GM04504 (cell line): Measurements from ENCODE around the gene TM9SF4.
"Not testable (repeated sequence)": the region's sequence is repeated elsewhere in the genome, so short reads cannot be mapped to it uniquely, and the experiment has no call there.

ENCODE experiments used
- DNase-seq: peaks from one replicate; pipeline ENCODE4 v3.0.0-alpha.2; 2012; ENCODE audit warnings: low read depth

Gene TM9SF4

GRCh38 chr20:32089637-32090362, 19.7 kb upstream of the TM9SF4 start:
- DNase-seq = no peak

DNA sequence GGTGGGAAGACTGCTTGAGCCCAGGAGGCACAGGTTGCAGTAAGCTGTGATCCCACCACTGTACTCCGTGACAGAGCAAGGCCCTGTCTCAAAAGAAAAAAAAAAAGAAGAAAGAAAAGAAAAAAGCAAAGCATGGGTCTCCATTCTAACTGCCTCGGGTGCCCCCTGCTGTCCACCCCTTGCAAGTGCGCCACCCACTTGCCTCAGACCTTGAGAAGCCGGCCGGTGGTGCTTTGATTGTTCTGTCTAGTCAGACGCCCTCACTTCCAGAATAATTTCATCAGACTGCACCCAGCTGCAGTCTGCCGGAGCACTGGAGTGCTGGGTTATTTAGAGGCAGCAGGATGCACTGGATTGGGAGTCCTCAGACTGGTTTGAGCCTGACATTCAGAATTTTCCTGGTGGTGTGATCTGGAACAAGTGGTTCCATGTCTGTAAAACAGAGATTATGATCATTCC, 17.6 kb upstream of the TM9SF4 start:
- peak; percentile 47 for DNase-seq

DNA sequence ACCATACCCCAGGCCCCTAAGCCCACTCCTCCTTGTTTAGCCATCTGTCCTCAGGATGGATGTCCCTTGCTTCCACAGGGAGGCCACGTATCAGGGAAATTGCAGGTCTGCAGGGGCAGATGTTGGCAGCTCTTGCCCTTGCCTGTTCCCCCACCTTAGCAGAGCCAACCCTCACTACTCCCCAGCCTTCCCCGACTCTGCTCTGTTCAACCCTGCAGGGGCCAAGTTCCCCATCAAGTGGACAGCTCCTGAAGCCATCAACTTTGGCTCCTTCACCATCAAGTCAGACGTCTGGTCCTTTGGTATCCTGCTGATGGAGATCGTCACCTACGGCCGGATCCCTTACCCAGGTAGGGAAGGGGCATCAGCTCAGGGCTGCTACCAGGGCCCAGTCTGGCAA, 10.7 kb upstream of the TM9SF4 start:
- no peak for DNase-seq

DNA sequence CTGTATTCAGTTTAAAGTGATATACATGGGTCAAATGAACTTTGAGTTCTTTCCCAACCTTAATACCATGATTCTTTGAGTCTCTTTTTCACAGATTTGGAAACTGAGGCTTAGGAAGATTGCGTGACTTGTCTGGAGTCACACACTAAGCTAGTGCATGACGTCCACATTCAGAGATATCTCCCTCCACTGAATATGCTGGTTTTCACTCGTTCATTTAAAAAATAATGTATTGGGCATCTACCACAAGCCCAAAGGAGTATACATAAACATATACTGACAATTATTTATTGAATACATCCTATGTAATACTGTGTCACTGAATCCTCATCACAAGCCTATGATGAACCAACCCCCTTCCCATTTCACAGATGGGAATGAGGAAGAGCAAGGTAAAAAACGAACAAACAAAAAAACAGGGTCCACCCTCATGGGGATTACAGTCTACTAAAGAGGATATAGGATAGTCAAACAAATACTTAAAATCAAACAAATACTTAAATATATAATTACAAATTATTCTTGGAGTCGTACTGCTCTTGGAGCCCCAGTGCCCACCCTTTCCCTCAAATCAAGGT, 611 bp upstream of the TM9SF4 start:
- DNase-seq = no peak

GRCh38 chr20:32110173-32110704, 725 bp downstream of the TM9SF4 start:
- no peak for DNase-seq

DNA sequence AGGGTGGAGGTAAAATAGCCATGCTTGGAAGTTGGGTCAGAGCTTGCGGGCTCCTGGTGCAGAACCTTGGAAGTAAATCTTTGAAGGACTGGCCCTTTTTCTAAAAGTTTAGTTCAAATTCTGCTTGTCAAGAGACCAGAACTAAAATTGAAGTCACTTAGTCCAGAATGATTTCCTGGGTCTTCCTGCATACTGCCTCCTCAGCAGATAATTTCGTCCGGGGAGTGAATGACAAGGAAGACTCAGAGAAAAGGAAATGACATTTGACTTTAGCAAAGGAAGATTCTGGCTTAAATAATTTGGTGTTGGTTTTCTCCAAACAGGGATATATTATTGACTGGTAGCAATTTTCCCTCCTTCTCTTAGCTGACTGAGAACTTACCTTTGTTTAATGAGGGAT, 1.2 kb downstream of the TM9SF4 start:
- DNase-seq = no peak

GRCh38 chr20:32111156-32111686, 1.7 kb downstream of the TM9SF4 start:
- no peak for DNase-seq

- no peak for DNase-seq
These were observed 2.2 kb downstream of the TM9SF4 start for GRCh38 chr20:32111753-32112152.

- DNase-seq = no peak
These were observed 3.3 kb downstream of the TM9SF4 start for GRCh38 chr20:32112841-32113240.

DNA sequence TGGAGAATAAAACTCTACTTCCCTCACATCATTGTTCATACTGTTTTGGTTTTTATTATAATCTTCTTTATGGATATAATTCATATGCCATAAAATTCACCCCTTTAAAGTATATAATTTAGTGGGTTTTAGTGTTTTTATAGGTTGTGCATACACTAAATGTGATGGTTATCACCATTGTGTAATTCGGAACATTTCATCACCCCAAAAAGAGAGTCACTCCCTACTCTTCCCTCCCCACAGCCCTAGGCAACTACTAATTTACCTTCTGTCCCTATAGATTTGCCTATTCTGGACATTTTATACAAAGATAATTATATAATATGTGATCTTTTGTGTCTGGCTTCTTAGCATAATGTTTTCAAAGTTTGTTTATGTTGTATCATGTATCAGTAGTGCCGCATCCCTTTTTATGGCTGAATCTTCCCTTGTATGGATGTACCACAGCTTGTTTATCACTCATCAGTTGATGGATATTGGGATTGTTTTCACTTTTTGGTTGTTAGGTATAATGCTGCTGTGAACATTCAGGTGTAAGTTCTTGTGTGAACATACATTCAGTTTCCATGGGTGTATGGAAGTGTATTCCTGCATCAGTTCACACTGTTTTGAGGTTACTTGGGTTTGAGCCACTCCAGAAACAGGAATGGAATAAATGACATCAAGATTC, 4.2 kb downstream of the TM9SF4 start:
- DNase-seq = no peak

DNA sequence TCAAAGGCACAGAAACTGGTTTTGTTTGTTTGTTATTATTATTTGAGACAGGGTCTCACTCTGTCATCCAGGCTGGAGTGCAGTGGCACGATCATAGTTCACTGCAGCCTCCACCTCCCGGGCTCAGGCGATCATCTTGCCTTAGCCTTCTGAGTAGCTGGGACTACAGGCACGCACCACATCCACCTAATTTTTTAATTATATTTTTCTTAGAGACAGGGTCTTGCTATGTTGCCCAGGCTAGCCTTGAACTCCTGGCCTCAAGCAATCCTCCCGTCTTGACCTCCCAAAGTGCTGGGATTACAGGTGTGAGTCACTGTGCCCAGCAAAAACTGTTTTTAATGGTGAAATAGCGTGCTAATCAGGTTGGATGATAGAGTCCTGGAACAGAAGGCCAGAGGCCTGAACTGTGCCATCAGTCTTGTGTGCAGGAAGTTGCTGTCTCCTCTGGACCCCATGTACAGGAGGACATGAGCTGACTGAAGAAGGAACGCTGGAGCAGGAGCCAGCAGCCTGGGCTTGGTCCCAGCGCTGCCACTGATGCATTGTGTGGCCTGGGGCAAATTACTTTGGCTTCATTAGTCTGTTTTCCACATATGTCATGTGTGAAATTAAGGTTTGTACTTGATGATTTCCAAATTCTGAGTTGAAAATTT, 4.9 kb downstream of the TM9SF4 start:
- DNase-seq = peak; percentile 39

- no peak for DNase-seq
These were observed 5.8 kb downstream of the TM9SF4 start for GRCh38 chr20:32115211-32115767.

DNA sequence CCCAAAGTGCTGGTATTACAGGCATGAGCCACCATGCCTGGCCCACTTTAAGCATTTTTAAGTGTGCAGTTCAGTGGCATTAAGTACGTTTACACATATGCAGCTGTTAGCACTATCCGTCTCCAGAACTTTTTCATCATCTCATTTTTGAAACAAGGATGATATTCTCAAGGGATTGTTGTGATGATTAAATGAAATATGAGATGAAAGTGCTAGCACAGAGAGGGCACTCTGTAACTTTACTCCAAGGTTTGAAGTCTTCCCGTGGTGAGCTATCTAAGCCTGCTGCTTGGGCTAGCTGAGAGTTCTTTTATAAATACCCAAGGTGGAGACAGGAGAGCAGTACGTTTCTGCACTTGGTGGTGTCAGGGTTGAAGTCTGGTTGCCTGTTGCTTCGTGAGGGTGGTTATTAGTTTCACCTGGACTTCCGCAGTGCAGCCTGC, 6.6 kb downstream of the TM9SF4 start:
- no peak for DNase-seq

- DNase-seq = not testable (repeated sequence)
These were observed 7.3 kb downstream of the TM9SF4 start for GRCh38 chr20:32116796-32117195.

DNA sequence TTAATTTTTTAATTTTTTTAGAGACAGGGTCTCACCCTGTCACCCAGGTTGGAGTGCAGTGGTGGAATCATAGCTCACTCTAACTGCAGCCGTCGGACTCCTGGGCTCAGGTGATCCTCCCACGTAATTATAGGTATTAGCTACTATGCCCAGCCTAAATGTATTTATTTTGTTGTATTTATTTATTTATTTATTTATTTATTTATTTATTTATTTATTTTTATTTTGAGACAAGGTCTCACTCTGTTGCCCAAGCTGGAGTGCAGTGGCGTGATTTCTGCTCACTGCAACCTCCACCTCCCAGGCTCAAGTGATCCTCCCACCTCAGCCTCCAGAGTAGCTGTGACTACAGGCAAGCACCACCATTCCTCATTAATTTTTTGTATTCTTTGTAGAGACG, 8.9 kb downstream of the TM9SF4 start:
- DNase-seq = not testable (repeated sequence)

DNA sequence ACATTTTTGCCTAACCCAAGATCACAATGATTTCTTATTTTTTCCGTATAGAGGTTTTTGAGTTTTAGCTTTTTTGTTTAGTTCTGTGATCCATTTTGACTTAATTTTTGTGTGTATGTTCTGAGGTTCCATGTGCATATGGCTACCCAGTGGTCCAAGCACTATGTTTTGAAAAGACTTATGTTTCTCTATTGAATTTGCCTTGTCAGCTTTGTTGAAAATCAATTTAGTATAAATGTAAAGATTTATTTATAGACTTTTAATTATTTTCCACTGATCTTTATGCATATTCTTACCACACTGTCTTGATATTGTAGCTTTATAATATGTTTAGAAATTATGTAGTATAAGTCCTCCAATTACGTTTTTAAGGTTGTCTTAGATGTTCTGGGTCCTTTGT, 10.2 kb downstream of the TM9SF4 start:
- no peak for DNase-seq

- not testable (repeated sequence) for DNase-seq
These were observed 12.4 kb downstream of the TM9SF4 start for GRCh38 chr20:32121908-32122307.

DNA sequence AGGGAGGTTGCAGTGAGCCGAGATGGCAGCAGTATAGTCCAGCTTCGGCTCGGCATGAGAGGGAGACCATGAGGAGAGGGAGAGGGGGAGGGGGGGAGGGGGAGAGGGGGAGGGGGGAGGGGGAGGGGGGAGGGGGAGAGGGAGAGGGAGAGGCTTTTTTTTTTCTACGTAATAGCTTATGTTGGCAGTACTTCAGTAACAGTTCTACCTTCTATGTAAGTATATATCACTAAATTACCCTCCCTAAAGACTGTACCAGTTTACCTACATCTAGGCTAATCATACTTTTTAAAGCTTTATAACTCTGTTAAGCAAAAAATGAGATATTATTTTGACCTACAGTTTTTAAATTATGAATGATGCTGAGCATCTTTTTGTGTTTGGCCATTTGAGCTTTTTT, 13.6 kb downstream of the TM9SF4 start:
- no peak for DNase-seq

- no peak for DNase-seq
These were observed 15.5 kb downstream of the TM9SF4 start for GRCh38 chr20:32124916-32125454.

DNA sequence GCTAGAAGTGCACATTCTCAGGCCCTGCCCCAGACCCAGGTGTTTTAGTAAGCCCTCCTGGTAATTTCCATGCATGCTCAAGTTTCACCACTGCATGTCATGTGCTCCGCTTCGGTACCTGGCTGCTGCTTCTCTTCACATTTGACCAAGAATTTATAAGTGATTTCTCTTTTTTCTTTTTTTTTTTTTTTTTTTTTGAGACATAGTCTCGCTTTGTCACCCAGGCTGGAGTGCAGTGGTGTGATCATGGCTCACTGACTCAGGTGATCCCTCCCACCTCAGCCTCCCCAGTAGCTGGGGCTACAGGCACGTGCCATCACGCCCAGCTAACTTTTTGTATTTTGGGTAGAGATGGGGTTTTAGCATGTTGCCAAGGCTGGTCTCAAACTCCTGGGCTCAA, 16.0 kb downstream of the TM9SF4 start:
- DNase-seq = no peak

GRCh38 chr20:32126919-32127318, 17.4 kb downstream of the TM9SF4 start:
- DNase-seq = no peak

GRCh38 chr20:32127347-32127746, 17.8 kb downstream of the TM9SF4 start:
- DNase-seq = no peak
